Keratinocyte (primary cell): ENCODE measurements around the gene CA4.

Experiments used
- EZH2 ChIP-seq: IDR thresholded peaks from one replicate; pipeline ENCODE4 v1.6.1; 2012; ENCODE audit warnings: inconsistent platforms, mild to moderate bottlenecking, low read length, moderate library complexity
- TF ChIP-seq, protein P1 (sequence below), 3 experiments: IDR thresholded peaks in 1 of 3; conservative IDR thresholded peaks in 1 of 3; optimal IDR thresholded peaks in 1 of 3; 2 replicates in 2 of 3; 3 replicates in 1 of 3; pipeline versions ENCODE3 to v1.5.1; 2011; ENCODE audit warnings: low read length in 3 of 3, mild to moderate bottlenecking in 3 of 3, moderate library complexity in 2 of 3, control low read depth in 1 of 3, inconsistent platforms in 1 of 3; ENCODE audit not compliant: insufficient read depth in 2 of 3; ENCODE audit errors: extremely low read depth in 1 of 3

DNA sequence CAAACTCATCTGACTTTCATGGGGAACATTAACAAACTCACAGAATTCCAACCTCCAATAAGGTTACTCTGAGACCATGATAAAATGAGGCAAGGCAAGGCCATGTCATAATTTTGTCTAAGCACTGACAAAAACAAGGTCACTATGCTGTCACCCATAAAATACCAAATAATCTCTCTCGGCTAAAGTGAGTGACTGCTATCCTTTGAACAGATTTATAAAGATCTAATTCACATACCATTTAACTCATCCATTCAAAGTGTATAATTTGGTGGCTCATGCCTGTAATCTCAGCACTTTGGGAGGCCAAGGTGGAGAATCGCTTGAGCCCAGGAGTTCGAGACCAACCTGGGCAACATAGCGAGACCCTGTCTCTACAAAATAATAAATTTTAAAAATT lies 20.6 kb upstream of the CA4 start:
- TF ChIP-seq, protein P1, sequence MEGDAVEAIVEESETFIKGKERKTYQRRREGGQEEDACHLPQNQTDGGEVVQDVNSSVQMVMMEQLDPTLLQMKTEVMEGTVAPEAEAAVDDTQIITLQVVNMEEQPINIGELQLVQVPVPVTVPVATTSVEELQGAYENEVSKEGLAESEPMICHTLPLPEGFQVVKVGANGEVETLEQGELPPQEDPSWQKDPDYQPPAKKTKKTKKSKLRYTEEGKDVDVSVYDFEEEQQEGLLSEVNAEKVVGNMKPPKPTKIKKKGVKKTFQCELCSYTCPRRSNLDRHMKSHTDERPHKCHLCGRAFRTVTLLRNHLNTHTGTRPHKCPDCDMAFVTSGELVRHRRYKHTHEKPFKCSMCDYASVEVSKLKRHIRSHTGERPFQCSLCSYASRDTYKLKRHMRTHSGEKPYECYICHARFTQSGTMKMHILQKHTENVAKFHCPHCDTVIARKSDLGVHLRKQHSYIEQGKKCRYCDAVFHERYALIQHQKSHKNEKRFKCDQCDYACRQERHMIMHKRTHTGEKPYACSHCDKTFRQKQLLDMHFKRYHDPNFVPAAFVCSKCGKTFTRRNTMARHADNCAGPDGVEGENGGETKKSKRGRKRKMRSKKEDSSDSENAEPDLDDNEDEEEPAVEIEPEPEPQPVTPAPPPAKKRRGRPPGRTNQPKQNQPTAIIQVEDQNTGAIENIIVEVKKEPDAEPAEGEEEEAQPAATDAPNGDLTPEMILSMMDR (optimal IDR thresholded peaks at IDR 0.05 in 1 of 3, IDR thresholded peaks at IDR 0.05 in 1 of 3, conservative IDR thresholded peaks at IDR 0.05 in 1 of 3; ENCODE audit: extremely low read depth in 1 of 3, insufficient read depth in 2 of 3, low read length in 3 of 3) = no peak
- no peak for TF ChIP-seq EZH2
